A673 (cell line): Measurements from ENCODE around the gene BCAS1.

Experiments
- EZH2 ChIP-seq: fragments of 200-600 bp; sonication (generic); IDR thresholded peaks from 2 replicates; pipeline ENCODE4 v1.6.1; 2017; ENCODE audit warnings: borderline replicate concordance, low read depth, mild to moderate bottlenecking, mixed read lengths, antibody characterized with exemption, low read length; ENCODE audit not compliant: poor library complexity, severe bottlenecking
- TF ChIP-seq, protein P1 (sequence below): fragments of 300-800, 200-600 bp; sonication (generic); conservative IDR thresholded peaks from 2 replicates; pipeline ENCODE4 v1.5.1; 2017; ENCODE audit warnings: low read depth, mild to moderate bottlenecking, antibody characterized with exemption, low read length, moderate library complexity, mixed read lengths

DNA sequence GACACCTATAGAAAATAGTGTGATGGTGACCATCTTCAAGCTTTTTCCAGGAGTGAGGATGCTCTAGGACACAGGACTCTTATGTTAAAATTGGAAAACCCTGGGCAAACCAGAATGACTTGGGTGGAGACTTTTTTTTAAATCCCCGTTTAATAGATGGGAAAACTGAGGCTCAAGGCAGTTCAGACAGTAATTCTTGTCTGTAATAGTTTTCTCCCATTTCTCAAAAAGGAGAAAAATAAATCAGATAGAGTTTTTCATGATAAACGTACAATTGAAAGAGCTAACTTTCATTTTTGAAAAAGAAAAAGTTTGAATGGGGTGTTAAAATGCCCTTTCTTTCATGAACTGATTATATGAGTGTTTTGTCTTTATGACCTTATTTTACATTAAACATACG, 6.8 kb downstream of the BCAS1 start:
- TF ChIP-seq, protein P1, sequence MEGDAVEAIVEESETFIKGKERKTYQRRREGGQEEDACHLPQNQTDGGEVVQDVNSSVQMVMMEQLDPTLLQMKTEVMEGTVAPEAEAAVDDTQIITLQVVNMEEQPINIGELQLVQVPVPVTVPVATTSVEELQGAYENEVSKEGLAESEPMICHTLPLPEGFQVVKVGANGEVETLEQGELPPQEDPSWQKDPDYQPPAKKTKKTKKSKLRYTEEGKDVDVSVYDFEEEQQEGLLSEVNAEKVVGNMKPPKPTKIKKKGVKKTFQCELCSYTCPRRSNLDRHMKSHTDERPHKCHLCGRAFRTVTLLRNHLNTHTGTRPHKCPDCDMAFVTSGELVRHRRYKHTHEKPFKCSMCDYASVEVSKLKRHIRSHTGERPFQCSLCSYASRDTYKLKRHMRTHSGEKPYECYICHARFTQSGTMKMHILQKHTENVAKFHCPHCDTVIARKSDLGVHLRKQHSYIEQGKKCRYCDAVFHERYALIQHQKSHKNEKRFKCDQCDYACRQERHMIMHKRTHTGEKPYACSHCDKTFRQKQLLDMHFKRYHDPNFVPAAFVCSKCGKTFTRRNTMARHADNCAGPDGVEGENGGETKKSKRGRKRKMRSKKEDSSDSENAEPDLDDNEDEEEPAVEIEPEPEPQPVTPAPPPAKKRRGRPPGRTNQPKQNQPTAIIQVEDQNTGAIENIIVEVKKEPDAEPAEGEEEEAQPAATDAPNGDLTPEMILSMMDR, result no peak
- TF ChIP-seq EZH2, result no peak
